Adrenal gland (tissue), 5 donors: ENCODE data around the gene NUCKS1.

Experiments
- POLR2A ChIP-seq, 2 donors: fragments of 450-650 bp; IDR thresholded peaks; one replicate each; pipeline ENCODE4 v1.6.1; 2017; ENCODE audit warnings: antibody characterized with exemption in 2 of 2, mild to moderate bottlenecking in 2 of 2, moderate library complexity in 1 of 2
- TF ChIP-seq, protein P1 (sequence below), 6 experiments: fragments of 450-650 bp in 4 of 6; fragments of 200-600 bp in 2 of 6; sonication (generic) in 1 of 6; IDR thresholded peaks; 1 replicate in 5 of 6; 2 replicates in 1 of 6; pipeline versions ENCODE4 v1.5.1 to v1.8.0; 2016 to 2021; ENCODE audit warnings: antibody characterized with exemption in 6 of 6, mild to moderate bottlenecking in 2 of 6, moderate library complexity in 1 of 6
- donor health status: DM: no; HTN: no; CAD: no.

- TF ChIP-seq, protein P1, sequence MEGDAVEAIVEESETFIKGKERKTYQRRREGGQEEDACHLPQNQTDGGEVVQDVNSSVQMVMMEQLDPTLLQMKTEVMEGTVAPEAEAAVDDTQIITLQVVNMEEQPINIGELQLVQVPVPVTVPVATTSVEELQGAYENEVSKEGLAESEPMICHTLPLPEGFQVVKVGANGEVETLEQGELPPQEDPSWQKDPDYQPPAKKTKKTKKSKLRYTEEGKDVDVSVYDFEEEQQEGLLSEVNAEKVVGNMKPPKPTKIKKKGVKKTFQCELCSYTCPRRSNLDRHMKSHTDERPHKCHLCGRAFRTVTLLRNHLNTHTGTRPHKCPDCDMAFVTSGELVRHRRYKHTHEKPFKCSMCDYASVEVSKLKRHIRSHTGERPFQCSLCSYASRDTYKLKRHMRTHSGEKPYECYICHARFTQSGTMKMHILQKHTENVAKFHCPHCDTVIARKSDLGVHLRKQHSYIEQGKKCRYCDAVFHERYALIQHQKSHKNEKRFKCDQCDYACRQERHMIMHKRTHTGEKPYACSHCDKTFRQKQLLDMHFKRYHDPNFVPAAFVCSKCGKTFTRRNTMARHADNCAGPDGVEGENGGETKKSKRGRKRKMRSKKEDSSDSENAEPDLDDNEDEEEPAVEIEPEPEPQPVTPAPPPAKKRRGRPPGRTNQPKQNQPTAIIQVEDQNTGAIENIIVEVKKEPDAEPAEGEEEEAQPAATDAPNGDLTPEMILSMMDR (IDR thresholded peaks at IDR 0.05) = no peak
- no peak for TF ChIP-seq POLR2A (IDR thresholded peaks at IDR 0.05)
These were observed 80.4 kb downstream of the NUCKS1 start for GRCh38 chr1:205669341-205670149.
